Measurements from ENCODE around the gene AMOT. TPM values are rescaled to one million over a fixed set of nuclear protein-coding genes. Genes with fewer than 3 reads are reported as not detected.

The AMOT gene
- total RNA-seq, 4 donors from 2014 or later, result 3.4 to 19.4 (median 7.4) TPM

GRCh38 chrX:112846187-112846586 lies 5.6 kb upstream of the AMOT start:
- intact Hi-C loops (cut with DNase I; ENCODE audit: low total_unique reads), result no loop called here
- Histone ChIP-seq H3K4me1 (peaks cover 0 to 13% (median 1%) of the 10 kb centered on the region in 4 donors), H3K4me3 (no peak overlapping the region), H3K27ac (peak overlapping the region; percentile 11 to 40 (median 34)), H3K36me3 (no peaks in the 10 kb centered on the region), H3K9me3 (no peaks in the 10 kb centered on the region), H3K27me3 (no peaks in the 10 kb centered on the region)
- WGBS, 2 donors (ENCODE audit: low coverage in 1 of 2), result 17 to 45% methylated on average over 1 to 4 of the region's 4 CpGs
- TF ChIP-seq POLR2A (IDR thresholded peaks at IDR 0.05), result no peak
- TF ChIP-seq EP300 (IDR thresholded peaks at IDR 0.05; ENCODE audit: low read depth), result no peak
- DNase-seq, result peak; percentile 16
- in situ Hi-C loops (cut with MboI; ENCODE audit: low pct_ligation_motif_present in 1 of 4, low pct_unique_long_range_greater_than_20kb in 1 of 4, low sequenced_read_pairs in 3 of 4), result no loop called here

DNA sequence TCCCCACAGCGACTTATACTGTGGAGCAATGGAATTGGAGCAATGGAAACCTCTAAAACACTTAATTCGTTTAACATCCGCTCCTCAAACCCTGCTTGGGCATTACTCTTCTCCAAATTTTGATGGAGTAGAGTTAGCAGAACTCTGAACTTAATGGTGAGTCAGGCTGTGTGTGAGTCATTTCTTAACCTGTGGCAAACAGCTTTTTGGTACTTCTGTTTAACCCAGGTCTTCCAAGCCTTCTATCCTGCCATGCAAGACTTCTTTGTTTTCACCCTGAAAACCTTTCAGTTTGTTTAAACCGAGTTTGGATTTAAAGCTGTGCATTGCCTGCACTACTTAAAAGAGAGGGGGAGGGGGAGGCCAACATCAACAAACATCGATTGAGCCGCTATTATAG lies 3.6 kb upstream of the AMOT start:
- 46 to 62% methylated on average over 3 to 6 of the region's 6 CpGs for WGBS, 2 donors (ENCODE audit: low coverage in 1 of 2)
- no peaks in the 10 kb centered on the region for H3K27me3 ChIP-seq
- intact Hi-C loops (cut with DNase I; ENCODE audit: low total_unique reads) (no loop called here), in situ Hi-C loops (cut with MboI; ENCODE audit: low pct_ligation_motif_present in 1 of 4, low pct_unique_long_range_greater_than_20kb in 1 of 4, low sequenced_read_pairs in 3 of 4) (no loop called here)
- H3K4me3 ChIP-seq, result no peak overlapping the region
- no peak for DNase-seq
- no peaks in the 10 kb centered on the region for H3K36me3 ChIP-seq
- H3K9me3 ChIP-seq, result no peaks in the 10 kb centered on the region
- no peak overlapping the region for H3K27ac ChIP-seq
- TF ChIP-seq EP300 (IDR thresholded peaks at IDR 0.05; ENCODE audit: low read depth), result no peak
- TF ChIP-seq POLR2AphosphoS5 (IDR thresholded peaks at IDR 0.05), result no peak
- TF ChIP-seq POLR2A (IDR thresholded peaks at IDR 0.05), result no peak
- no peak for TF ChIP-seq CTCF (IDR thresholded peaks at IDR 0.05)
- peaks cover 0 to 20% (median 1%) of the 10 kb centered on the region in 4 donors for H3K4me1 ChIP-seq

DNA sequence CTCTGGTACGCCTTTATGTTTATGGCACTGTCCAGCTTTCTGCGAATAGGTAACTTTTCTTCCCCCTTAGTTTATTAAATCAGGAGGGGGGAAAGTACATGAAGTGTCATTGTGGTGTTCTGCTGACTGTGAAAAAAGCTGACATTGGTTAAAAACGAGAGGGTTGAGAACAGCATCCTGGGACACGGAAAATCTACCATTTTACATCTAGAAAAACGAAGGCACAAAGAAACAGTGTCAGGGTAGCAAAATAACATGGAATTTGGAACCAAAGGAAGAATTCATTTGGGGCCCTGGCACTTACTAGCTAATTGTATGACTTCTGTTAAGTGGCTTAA lies 1.2 kb upstream of the AMOT start:
- TF ChIP-seq CTCF (IDR thresholded peaks at IDR 0.05), result no peak
- TF ChIP-seq POLR2AphosphoS5 (IDR thresholded peaks at IDR 0.05), result no peak
- no peak for TF ChIP-seq EP300 (IDR thresholded peaks at IDR 0.05; ENCODE audit: low read depth)
- TF ChIP-seq POLR2A (IDR thresholded peaks at IDR 0.05), result no peak
- in situ Hi-C loops (cut with MboI; ENCODE audit: low pct_ligation_motif_present in 1 of 4, low pct_unique_long_range_greater_than_20kb in 1 of 4, low sequenced_read_pairs in 3 of 4), result no loop called here
- DNase-seq, result no peak
- Histone ChIP-seq H3K36me3 (no peaks in the 10 kb centered on the region), H3K27me3 (no peaks in the 10 kb centered on the region), H3K4me1 (peaks cover 0 to 20% (median 1%) of the 10 kb centered on the region in 4 donors), H3K4me3 (peak overlapping the region in 2 of 4 donors; percentile 65 to 76), H3K27ac (peak overlapping the region; percentile 88 to 93 (median 90)), H3K9me3 (no peaks in the 10 kb centered on the region)
- intact Hi-C loops (cut with DNase I; ENCODE audit: low total_unique reads), result no loop called here
- 40% methylated on average over 5 of the region's 5 CpGs; no CpG with 5 or more reads in 1 of the 2 donors for WGBS, 2 donors (ENCODE audit: low coverage in 1 of 2)

DNA sequence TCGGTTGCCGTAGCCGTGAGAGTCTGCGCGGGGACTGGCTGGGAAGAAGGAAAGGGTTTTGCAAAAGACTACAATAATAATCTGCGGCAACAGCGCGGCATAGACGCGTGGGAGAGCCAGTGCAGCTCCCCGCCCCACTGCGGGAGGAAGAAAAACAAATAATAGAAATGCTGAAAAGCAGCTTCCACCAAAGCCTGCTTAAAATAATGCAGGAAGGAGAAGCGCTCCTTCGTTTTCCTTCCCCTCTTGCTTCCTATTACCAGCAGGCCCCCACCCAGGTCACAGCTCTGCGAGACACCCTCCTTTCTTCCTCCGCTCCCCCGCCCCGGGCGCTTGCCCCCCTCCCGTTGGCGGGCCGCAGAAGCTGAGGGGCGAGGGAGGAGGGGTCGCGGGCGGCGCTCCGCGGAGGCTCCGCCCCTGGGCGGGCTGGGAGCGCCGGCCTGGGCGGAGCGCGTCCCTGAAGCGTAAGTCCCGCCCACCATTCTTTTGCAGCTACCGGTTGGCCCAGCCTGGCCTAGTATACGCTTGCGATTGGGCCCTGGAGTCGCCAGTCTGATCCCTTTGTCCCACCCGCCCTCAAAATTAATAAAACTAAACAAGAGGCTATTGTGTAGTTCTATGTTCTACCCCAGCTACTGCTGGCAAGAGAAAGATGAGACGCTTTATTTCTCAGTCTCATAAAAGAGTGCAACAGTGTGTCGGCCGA lies 636 bp upstream of the AMOT start:
- 33% methylated on average over 45 of the region's 46 CpGs; no CpG with 5 or more reads in 1 of the 2 donors for WGBS, 2 donors (ENCODE audit: low coverage in 1 of 2)
- DNase-seq, result peak; percentile 88
- intact Hi-C loops (cut with DNase I; ENCODE audit: low total_unique reads) (no loop called here), in situ Hi-C loops (cut with MboI; ENCODE audit: low pct_ligation_motif_present in 1 of 4, low pct_unique_long_range_greater_than_20kb in 1 of 4, low sequenced_read_pairs in 3 of 4) (no loop called here)
- H3K27ac ChIP-seq, result peak overlapping the region; percentile 88 to 93 (median 90)
- H3K9me3 ChIP-seq, result no peaks in the 10 kb centered on the region
- peak overlapping the region; percentile 51 to 76 (median 66) for H3K4me3 ChIP-seq
- no peaks in the 10 kb centered on the region for H3K27me3 ChIP-seq
- no peak for TF ChIP-seq CTCF (IDR thresholded peaks at IDR 0.05)
- TF ChIP-seq POLR2A (IDR thresholded peaks at IDR 0.05), result peak; percentile 28
- peak; percentile 11 to 68 (median 59) for TF ChIP-seq POLR2AphosphoS5 (IDR thresholded peaks at IDR 0.05)
- TF ChIP-seq EP300 (IDR thresholded peaks at IDR 0.05; ENCODE audit: low read depth), result no peak
- H3K4me1 ChIP-seq, result peaks cover 0 to 15% (median 1%) of the 10 kb centered on the region in 4 donors
- no peaks in the 10 kb centered on the region for H3K36me3 ChIP-seq
